HEK293 (cell line): ENCODE data around the gene TMEM178A.

Source experiments
- CTCF ChIA-PET: fragments of 350-600 bp; formaldehyde crosslinking; extraction: SDS; loops from one replicate; lab custom pipeline; 2021; ENCODE audit warnings: antibody characterized with exemption; lab: Yijun Ruan, JAX
- POLR2A ChIA-PET: fragments of 300-600 bp; formaldehyde crosslinking; extraction: SDS; loops from one replicate; lab custom pipeline; 2020; ENCODE audit warnings: antibody characterized with exemption, inconsistent platforms; lab: Yijun Ruan, JAX
- H3K27ac ChIP-seq: fragments of 200-500 bp; sonication (Bioruptor generic); 2 replicates; pipeline ENCODE4 v1.5.1; 2014; ENCODE audit warnings: low read depth, low read length, control low read depth, inconsistent platforms; ENCODE audit errors: extremely low read depth
- H3K36me3 ChIP-seq, 2 experiments: fragments of 200-500 bp in 1 of 2; sonication (Bioruptor generic) in 1 of 2; 1 replicate in 1 of 2; 2 replicates in 1 of 2; pipeline ENCODE4 v1.5.1; 2014 to 2017; ENCODE audit warnings: inconsistent platforms in 2 of 2, low read length in 2 of 2; ENCODE audit not compliant: control insufficient read depth in 2 of 2, insufficient read depth in 1 of 2
- H3K4me1 ChIP-seq: fragments of 200-500 bp; sonication (Bioruptor generic); 2 replicates; pipeline ENCODE4 v1.5.1; 2014; ENCODE audit warnings: mild to moderate bottlenecking, low read length, inconsistent platforms; ENCODE audit not compliant: control insufficient read depth, insufficient read depth
- H3K4me3 ChIP-seq: 2 replicates; pipeline ENCODE4 v1.5.1; 2011; ENCODE audit warnings: low read depth, mild to moderate bottlenecking, control low read depth, low read length, moderate library complexity
- H3K9me3 ChIP-seq: fragments of 200-500 bp; sonication (Bioruptor generic); 2 replicates; pipeline ENCODE4 v1.5.1; 2014; ENCODE audit warnings: low read depth, low read length, inconsistent platforms; ENCODE audit not compliant: control insufficient read depth, insufficient read depth
- BCL11A ChIP-seq: fragments of 450-650 bp; formaldehyde crosslinking; IDR thresholded peaks from 2 replicates; pipeline ENCODE4 v1.5.1; 2016; ENCODE audit warnings: low read depth, missing biosample characterization, missing genetic modification characterization
- GLI4 ChIP-seq: fragments of 450-650 bp; formaldehyde crosslinking; IDR thresholded peaks from 2 replicates; pipeline ENCODE4 v1.5.1; 2016; ENCODE audit warnings: missing biosample characterization, missing genetic modification characterization
- GLIS2 ChIP-seq: fragments of 450-650 bp; formaldehyde crosslinking; IDR thresholded peaks from 2 replicates; pipeline ENCODE4 v1.5.1; 2016; ENCODE audit warnings: missing biosample characterization, missing genetic modification characterization
- YY1 ChIP-seq: fragments of 450-650 bp; formaldehyde crosslinking; IDR thresholded peaks from 2 replicates; pipeline ENCODE4 v1.5.1; 2018; ENCODE audit warnings: missing biosample characterization, missing genetic modification characterization
- ZBTB20 ChIP-seq: fragments of 450-650 bp; formaldehyde crosslinking; IDR thresholded peaks from 2 replicates; pipeline ENCODE4 v1.5.1; 2016; ENCODE audit warnings: missing biosample characterization, missing genetic modification characterization
- ZBTB48 ChIP-seq: fragments of 450-650 bp; formaldehyde crosslinking; IDR thresholded peaks from 2 replicates; pipeline ENCODE4 v1.5.1; 2016; ENCODE audit warnings: missing biosample characterization, missing genetic modification characterization
- ZFHX2 ChIP-seq: fragments of 450-650 bp; formaldehyde crosslinking; conservative IDR thresholded peaks from 2 replicates; pipeline ENCODE4 v1.5.1; 2016; ENCODE audit warnings: missing biosample characterization, missing genetic modification characterization
- ZNF121 ChIP-seq: fragments of 450-650 bp; formaldehyde crosslinking; IDR thresholded peaks from 2 replicates; pipeline ENCODE4 v1.5.1; 2016; ENCODE audit warnings: missing biosample characterization, missing genetic modification characterization
- ZNF132 ChIP-seq: fragments of 450-650 bp; formaldehyde crosslinking; IDR thresholded peaks from 2 replicates; pipeline ENCODE4 v1.5.1; 2017; ENCODE audit warnings: missing biosample characterization, missing genetic modification characterization, borderline replicate concordance
- ZNF133 ChIP-seq: fragments of 450-650 bp; formaldehyde crosslinking; IDR thresholded peaks from 2 replicates; pipeline ENCODE4 v1.5.1; 2016; ENCODE audit warnings: missing biosample characterization, missing genetic modification characterization
- ZNF140 ChIP-seq: fragments of 450-650 bp; formaldehyde crosslinking; IDR thresholded peaks from 2 replicates; pipeline ENCODE4 v1.5.1; 2016; ENCODE audit warnings: missing biosample characterization, missing genetic modification characterization
- ZNF16 ChIP-seq: fragments of 450-650 bp; formaldehyde crosslinking; IDR thresholded peaks from 2 replicates; pipeline ENCODE4 v1.5.1; 2016; ENCODE audit warnings: low read depth, missing biosample characterization, missing genetic modification characterization
- ZNF248 ChIP-seq: fragments of 450-650 bp; formaldehyde crosslinking; IDR thresholded peaks from 2 replicates; pipeline ENCODE4 v1.5.1; 2017; ENCODE audit warnings: missing biosample characterization, missing genetic modification characterization
- ZNF311 ChIP-seq: fragments of 450-650 bp; formaldehyde crosslinking; IDR thresholded peaks from 2 replicates; pipeline ENCODE4 v1.5.1; 2017; ENCODE audit warnings: missing biosample characterization, missing genetic modification characterization, borderline replicate concordance
- ZNF394 ChIP-seq: fragments of 450-650 bp; formaldehyde crosslinking; IDR thresholded peaks from 2 replicates; pipeline ENCODE4 v1.5.1; 2016; ENCODE audit warnings: missing biosample characterization, missing genetic modification characterization, mild to moderate bottlenecking, moderate library complexity, borderline replicate concordance
- ZNF501 ChIP-seq: fragments of 450-650 bp; formaldehyde crosslinking; IDR thresholded peaks from 2 replicates; pipeline ENCODE4 v1.5.1; 2016; ENCODE audit warnings: missing biosample characterization, missing genetic modification characterization
- ZNF510 ChIP-seq: fragments of 450-650 bp; formaldehyde crosslinking; IDR thresholded peaks from 2 replicates; pipeline ENCODE4 v1.5.1; 2018; ENCODE audit warnings: mild to moderate bottlenecking, missing genetic modification characterization, missing biosample characterization; ENCODE audit not compliant: insufficient replicate concordance
- ZNF530 ChIP-seq: fragments of 450-650 bp; formaldehyde crosslinking; IDR thresholded peaks from 2 replicates; pipeline ENCODE4 v1.5.1; 2016; ENCODE audit warnings: low read depth, missing biosample characterization, missing genetic modification characterization
- ZNF621 ChIP-seq: fragments of 450-650 bp; formaldehyde crosslinking; IDR thresholded peaks from 2 replicates; pipeline ENCODE4 v1.5.1; 2017; ENCODE audit warnings: missing biosample characterization, missing genetic modification characterization
- ZNF677 ChIP-seq: fragments of 450-650 bp; IDR thresholded peaks from 2 replicates; pipeline ENCODE4 v1.5.0; 2018; ENCODE audit warnings: missing biosample characterization, mild to moderate bottlenecking, missing genetic modification characterization, moderate library complexity
- ZNF785 ChIP-seq: fragments of 450-650 bp; formaldehyde crosslinking; IDR thresholded peaks from 2 replicates; pipeline ENCODE4 v1.5.1; 2016; ENCODE audit warnings: missing biosample characterization, missing genetic modification characterization
- ZNF843 ChIP-seq: fragments of 450-650 bp; formaldehyde crosslinking; IDR thresholded peaks from 2 replicates; pipeline ENCODE4 v1.5.1; 2016; ENCODE audit warnings: missing biosample characterization, missing genetic modification characterization
- TF ChIP-seq, protein P1 (sequence below): fragments of 450-650 bp; formaldehyde crosslinking; IDR thresholded peaks from 2 replicates; pipeline ENCODE4 v1.5.1; 2016; ENCODE audit warnings: missing biosample characterization, missing genetic modification characterization
- TF ChIP-seq, protein P2 (sequence below): fragments of 450-650 bp; IDR thresholded peaks from 2 replicates; pipeline ENCODE4 v1.5.1; 2018; ENCODE audit warnings: missing biosample characterization, mild to moderate bottlenecking, missing genetic modification characterization
- TF ChIP-seq, protein P3 (sequence below): fragments of 450-650 bp; formaldehyde crosslinking; IDR thresholded peaks from 2 replicates; pipeline ENCODE4 v1.5.1; 2017; ENCODE audit warnings: missing biosample characterization, missing genetic modification characterization
- TF ChIP-seq, protein P4 (sequence below): fragments of 450-650 bp; formaldehyde crosslinking; IDR thresholded peaks from 2 replicates; pipeline ENCODE4 v1.5.1; 2016; ENCODE audit warnings: missing biosample characterization, missing genetic modification characterization, borderline replicate concordance

The TMEM178A gene

DNA sequence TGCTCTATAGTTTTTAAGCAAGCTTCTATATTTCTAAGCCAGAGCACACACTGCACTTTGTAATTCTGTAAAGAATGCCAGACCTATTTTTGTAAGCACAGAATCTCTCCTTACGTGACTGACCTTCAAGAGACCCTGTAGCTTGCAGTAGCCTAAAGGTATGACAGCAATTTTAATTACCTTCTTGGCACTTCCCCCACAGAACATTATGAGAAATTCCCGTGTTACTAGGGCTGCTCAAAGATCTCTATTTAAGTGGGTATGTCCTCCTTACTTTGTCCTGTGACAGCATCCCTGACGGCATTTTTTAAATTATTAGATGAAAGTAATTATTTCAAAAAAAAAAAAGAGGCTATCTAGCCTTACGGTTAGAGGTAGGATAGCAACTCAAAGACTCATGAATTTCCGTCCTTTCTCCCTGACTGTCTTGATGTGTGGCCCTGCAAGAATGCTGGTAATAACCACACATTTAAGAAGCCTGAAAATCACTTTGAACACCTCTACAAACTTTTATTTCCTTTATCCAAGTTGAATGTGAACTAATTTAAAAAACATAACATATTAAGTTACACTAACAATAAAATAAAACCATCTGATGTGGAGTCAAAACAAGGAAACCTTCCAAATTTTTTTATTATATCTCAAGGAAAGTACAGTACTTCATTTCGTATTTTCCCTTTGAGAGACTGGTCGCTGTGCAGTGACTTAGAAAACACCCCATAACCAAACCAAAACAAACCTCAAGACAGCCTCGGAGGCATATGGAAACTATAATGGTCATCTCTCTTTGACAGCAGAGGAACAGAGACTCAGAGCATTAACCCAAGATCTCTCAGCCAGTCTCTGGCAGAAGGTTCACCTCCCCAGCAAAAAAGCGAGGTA lies 58.5 kb downstream of the TMEM178A start:
- no peaks in the 10 kb centered on the region for H3K36me3 ChIP-seq
- H3K4me1 ChIP-seq, result peaks cover 4% of the 10 kb centered on the region; the same call in 1 of the 2 replicates
- CTCF ChIA-PET, result no interaction called here
- POLR2A ChIA-PET, result no interaction called here
- no peaks in the 10 kb centered on the region for H3K9me3 ChIP-seq
- no peak overlapping the region for H3K27ac ChIP-seq
- TF ChIP-seq ZNF248, result no peak
- no peak for TF ChIP-seq ZNF621 (tag by site-specific recombination)
- TF ChIP-seq, protein P1, sequence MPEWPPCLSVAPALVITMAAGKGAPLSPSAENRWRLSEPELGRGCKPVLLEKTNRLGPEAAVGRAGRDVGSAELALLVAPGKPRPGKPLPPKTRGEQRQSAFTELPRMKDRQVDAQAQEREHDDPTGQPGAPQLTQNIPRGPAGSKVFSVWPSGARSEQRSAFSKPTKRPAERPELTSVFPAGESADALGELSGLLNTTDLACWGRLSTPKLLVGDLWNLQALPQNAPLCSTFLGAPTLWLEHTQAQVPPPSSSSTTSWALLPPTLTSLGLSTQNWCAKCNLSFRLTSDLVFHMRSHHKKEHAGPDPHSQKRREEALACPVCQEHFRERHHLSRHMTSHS (tag by site-specific recombination), result no peak
- TF ChIP-seq ZBTB20 (tag by site-specific recombination), result no peak
- TF ChIP-seq YY1, result no peak
- TF ChIP-seq ZNF140 (tag by site-specific recombination), result no peak
- TF ChIP-seq ZNF843 (tag by site-specific recombination), result no peak
- no peak for TF ChIP-seq ZNF16 (tag by site-specific recombination)
- TF ChIP-seq ZBTB48 (tag by site-specific recombination), result no peak
- TF ChIP-seq, protein P2, sequence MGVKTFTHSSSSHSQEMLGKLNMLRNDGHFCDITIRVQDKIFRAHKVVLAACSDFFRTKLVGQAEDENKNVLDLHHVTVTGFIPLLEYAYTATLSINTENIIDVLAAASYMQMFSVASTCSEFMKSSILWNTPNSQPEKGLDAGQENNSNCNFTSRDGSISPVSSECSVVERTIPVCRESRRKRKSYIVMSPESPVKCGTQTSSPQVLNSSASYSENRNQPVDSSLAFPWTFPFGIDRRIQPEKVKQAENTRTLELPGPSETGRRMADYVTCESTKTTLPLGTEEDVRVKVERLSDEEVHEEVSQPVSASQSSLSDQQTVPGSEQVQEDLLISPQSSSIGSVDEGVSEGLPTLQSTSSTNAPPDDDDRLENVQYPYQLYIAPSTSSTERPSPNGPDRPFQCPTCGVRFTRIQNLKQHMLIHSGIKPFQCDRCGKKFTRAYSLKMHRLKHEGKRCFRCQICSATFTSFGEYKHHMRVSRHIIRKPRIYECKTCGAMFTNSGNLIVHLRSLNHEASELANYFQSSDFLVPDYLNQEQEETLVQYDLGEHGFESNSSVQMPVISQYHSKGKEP, result no peak
- TF ChIP-seq, protein P3, sequence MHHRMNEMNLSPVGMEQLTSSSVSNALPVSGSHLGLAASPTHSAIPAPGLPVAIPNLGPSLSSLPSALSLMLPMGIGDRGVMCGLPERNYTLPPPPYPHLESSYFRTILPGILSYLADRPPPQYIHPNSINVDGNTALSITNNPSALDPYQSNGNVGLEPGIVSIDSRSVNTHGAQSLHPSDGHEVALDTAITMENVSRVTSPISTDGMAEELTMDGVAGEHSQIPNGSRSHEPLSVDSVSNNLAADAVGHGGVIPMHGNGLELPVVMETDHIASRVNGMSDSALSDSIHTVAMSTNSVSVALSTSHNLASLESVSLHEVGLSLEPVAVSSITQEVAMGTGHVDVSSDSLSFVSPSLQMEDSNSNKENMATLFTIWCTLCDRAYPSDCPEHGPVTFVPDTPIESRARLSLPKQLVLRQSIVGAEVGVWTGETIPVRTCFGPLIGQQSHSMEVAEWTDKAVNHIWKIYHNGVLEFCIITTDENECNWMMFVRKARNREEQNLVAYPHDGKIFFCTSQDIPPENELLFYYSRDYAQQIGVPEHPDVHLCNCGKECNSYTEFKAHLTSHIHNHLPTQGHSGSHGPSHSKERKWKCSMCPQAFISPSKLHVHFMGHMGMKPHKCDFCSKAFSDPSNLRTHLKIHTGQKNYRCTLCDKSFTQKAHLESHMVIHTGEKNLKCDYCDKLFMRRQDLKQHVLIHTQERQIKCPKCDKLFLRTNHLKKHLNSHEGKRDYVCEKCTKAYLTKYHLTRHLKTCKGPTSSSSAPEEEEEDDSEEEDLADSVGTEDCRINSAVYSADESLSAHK (tag by site-specific recombination), result no peak
- TF ChIP-seq ZNF501 (tag by site-specific recombination), result no peak
- no peak for TF ChIP-seq ZNF133
- no peak for TF ChIP-seq ZNF677
- no peak for TF ChIP-seq GLI4
- TF ChIP-seq ZFHX2 (tag by site-specific recombination), result no peak
- TF ChIP-seq, all 188 proteins: peak for 0
- no peak overlapping the region for H3K4me3 ChIP-seq

DNA sequence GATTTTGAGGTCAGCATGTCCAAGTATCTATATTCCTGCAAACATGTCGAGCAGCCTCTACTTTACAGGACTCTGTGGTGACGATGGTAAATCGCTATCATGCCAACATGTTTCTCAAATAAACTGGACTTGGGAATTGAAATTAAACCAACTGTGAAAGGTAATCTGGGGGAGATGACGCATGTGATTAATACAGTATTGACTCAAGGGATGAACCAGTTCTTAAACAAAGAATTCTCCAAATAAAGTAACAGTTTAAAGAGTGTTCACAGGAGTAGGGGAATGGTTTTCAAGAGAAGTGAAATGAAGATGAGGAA lies 59.1 kb downstream of the TMEM178A start:
- no peaks in the 10 kb centered on the region for H3K36me3 ChIP-seq
- TF ChIP-seq ZNF510 (tag by site-specific recombination) (no peak), GLIS2 (tag by site-specific recombination) (no peak), ZNF311 (no peak), ZBTB20 (tag by site-specific recombination) (no peak), ZNF121 (tag by site-specific recombination) (no peak), ZNF785 (tag by site-specific recombination) (no peak), ZNF501 (tag by site-specific recombination) (no peak), ZNF394 (tag by site-specific recombination) (no peak), ZNF132 (tag by site-specific recombination) (no peak), ZNF843 (tag by site-specific recombination) (no peak), ZNF530 (no peak), GLI4 (no peak), BCL11A (tag by site-specific recombination) (no peak)
- TF ChIP-seq, protein P4, sequence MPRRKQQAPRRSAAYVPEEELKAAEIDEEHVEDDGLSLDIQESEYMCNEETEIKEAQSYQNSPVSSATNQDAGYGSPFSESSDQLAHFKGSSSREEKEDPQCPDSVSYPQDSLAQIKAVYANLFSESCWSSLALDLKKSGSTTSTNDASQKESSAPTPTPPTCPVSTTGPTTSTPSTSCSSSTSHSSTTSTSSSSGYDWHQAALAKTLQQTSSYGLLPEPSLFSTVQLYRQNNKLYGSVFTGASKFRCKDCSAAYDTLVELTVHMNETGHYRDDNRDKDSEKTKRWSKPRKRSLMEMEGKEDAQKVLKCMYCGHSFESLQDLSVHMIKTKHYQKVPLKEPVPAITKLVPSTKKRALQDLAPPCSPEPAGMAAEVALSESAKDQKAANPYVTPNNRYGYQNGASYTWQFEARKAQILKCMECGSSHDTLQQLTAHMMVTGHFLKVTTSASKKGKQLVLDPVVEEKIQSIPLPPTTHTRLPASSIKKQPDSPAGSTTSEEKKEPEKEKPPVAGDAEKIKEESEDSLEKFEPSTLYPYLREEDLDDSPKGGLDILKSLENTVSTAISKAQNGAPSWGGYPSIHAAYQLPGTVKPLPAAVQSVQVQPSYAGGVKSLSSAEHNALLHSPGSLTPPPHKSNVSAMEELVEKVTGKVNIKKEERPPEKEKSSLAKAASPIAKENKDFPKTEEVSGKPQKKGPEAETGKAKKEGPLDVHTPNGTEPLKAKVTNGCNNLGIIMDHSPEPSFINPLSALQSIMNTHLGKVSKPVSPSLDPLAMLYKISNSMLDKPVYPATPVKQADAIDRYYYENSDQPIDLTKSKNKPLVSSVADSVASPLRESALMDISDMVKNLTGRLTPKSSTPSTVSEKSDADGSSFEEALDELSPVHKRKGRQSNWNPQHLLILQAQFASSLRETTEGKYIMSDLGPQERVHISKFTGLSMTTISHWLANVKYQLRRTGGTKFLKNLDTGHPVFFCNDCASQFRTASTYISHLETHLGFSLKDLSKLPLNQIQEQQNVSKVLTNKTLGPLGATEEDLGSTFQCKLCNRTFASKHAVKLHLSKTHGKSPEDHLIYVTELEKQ (tag by site-specific recombination), result no peak
- ChIA-PET POLR2A (no interaction called here), CTCF (no interaction called here)
- peaks cover 4% of the 10 kb centered on the region; the same call in 1 of the 2 replicates for H3K4me1 ChIP-seq
- H3K27ac ChIP-seq, result no peak overlapping the region
- H3K9me3 ChIP-seq, result no peaks in the 10 kb centered on the region
- H3K4me3 ChIP-seq, result no peak overlapping the region
